Stimulated activated CD4-positive, alpha-beta T cell treated with anti-CD3 and anti-CD28 coated beads, Interleukin-2, amount 100 ng/mL, for 24 hours (primary cell): ENCODE measurements around the gene DUSP5.

Experiments
- DNase-seq, 2 donors: peaks; one replicate each; pipeline ENCODE4 v3.0.0-alpha.2; 2020

The DUSP5 gene

GRCh38 chr10:110501142-110501937, 3.6 kb downstream of the DUSP5 start:
- peak; percentile 63 to 71 for DNase-seq

GRCh38 chr10:110502072-110502845, 4.6 kb downstream of the DUSP5 start:
- DNase-seq: no peak

- peak in 1 of 2 donors; percentile 27 for DNase-seq
Measured at GRCh38 chr10:110502851-110503301, 5.2 kb downstream of the DUSP5 start.

- DNase-seq: no peak
Measured at GRCh38 chr10:110503528-110504110, 5.9 kb downstream of the DUSP5 start.

- DNase-seq: peak; percentile 50 to 63
Measured at GRCh38 chr10:110504111-110504735, 6.5 kb downstream of the DUSP5 start.

- no peak for DNase-seq
Measured at GRCh38 chr10:110505130-110505770, 7.5 kb downstream of the DUSP5 start.

- no peak for DNase-seq
Measured at GRCh38 chr10:110506448-110506847, 8.7 kb downstream of the DUSP5 start.

- no peak for DNase-seq
Measured at GRCh38 chr10:110507346-110507745, 9.6 kb downstream of the DUSP5 start.

GRCh38 chr10:110508159-110508788, 10.6 kb downstream of the DUSP5 start:
- no peak for DNase-seq

- DNase-seq: no peak
Measured at GRCh38 chr10:110508806-110509544, 11.3 kb downstream of the DUSP5 start.

- DNase-seq: no peak
Measured at GRCh38 chr10:110509560-110509959, 11.9 kb downstream of the DUSP5 start.

- no peak for DNase-seq
Measured at GRCh38 chr10:110510086-110510485, 12.4 kb downstream of the DUSP5 start.

- no peak for DNase-seq
Measured at GRCh38 chr10:110510730-110511129, 13.0 kb downstream of the DUSP5 start.

- no peak for DNase-seq
Measured at GRCh38 chr10:110511734-110512449, 14.2 kb downstream of the DUSP5 start.

GRCh38 chr10:110512461-110513187, 14.9 kb downstream of the DUSP5 start:
- peak; percentile 50 to 67 for DNase-seq

GRCh38 chr10:110513949-110514348, 16.2 kb downstream of the DUSP5 start:
- no peak for DNase-seq

- no peak for DNase-seq
Measured at GRCh38 chr10:110514848-110515247, 17.1 kb downstream of the DUSP5 start.

GRCh38 chr10:110516815-110517492, 19.2 kb downstream of the DUSP5 start:
- no peak for DNase-seq

- no peak for DNase-seq
Measured at GRCh38 chr10:110522365-110522988, 24.8 kb downstream of the DUSP5 start.
